ENCODE results near the gene PLA2G6. TPM values are rescaled to one million over a fixed set of nuclear protein-coding genes. Genes with fewer than 3 reads are reported as not detected.

The PLA2G6 gene
- total and polyA plus RNA-seq, 2 of the 13 experiments (the other 11 are each of a cell fraction or from before 2014, with no cell fraction given): 4.8 to 11.5 TPM

- TF ChIP-seq REST (IDR thresholded peaks at IDR 0.05; ENCODE audit: borderline replicate concordance in 1 of 2, low read depth in 1 of 2, low read length in 2 of 2) (no peak), BRF2 (CRISPR knock-in tag; IDR thresholded peaks at IDR 0.05) (no peak), ZNF567 (CRISPR knock-in tag; IDR thresholded peaks at IDR 0.05; ENCODE audit: borderline replicate concordance) (no peak), SKIL (CRISPR knock-in tag; IDR thresholded peaks at IDR 0.05; ENCODE audit: borderline replicate concordance) (peak; percentile 67), ZNF784 (CRISPR knock-in tag; IDR thresholded peaks at IDR 0.05; ENCODE audit: borderline replicate concordance) (no peak), NRL (CRISPR knock-in tag; IDR thresholded peaks at IDR 0.05; ENCODE audit: borderline replicate concordance) (no peak), SAP130 (CRISPR knock-in tag; IDR thresholded peaks at IDR 0.05; ENCODE audit: low read depth) (peak; percentile 92), MTF1 (CRISPR knock-in tag; IDR thresholded peaks at IDR 0.05) (no peak), ZFY (CRISPR knock-in tag; IDR thresholded peaks at IDR 0.05) (peak; percentile 84), NPAS2 (CRISPR knock-in tag; IDR thresholded peaks at IDR 0.05; ENCODE audit: borderline replicate concordance) (no peak), ZNF263 (CRISPR knock-in tag; IDR thresholded peaks at IDR 0.05) (0 out of 2 replicates have a peak, but pooled peaks have one; percentile 8), ATF2 (CRISPR knock-in tag; IDR thresholded peaks at IDR 0.05) (0 out of 2 replicates have a peak, but pooled peaks have one; percentile 44), ZNF720 (CRISPR knock-in tag; IDR thresholded peaks at IDR 0.05) (no peak), ARID2 (CRISPR knock-in tag; IDR thresholded peaks at IDR 0.05; ENCODE audit: borderline replicate concordance) (no peak), ZBTB7A (CRISPR knock-in tag; IDR thresholded peaks at IDR 0.05) (no peak), HINFP (CRISPR knock-in tag; IDR thresholded peaks at IDR 0.05; ENCODE audit: low read depth) (no peak; the same call in 1 of the 2 replicates)
Observed at GRCh38 chr22:38107692-38108515, 73.7 kb downstream of the PLA2G6 start (continued).
